Astrocyte (in vitro differentiated cells and primary cell): Measurements from ENCODE around the gene PCED1B. TPM values are rescaled to one million over a fixed set of nuclear protein-coding genes. Genes with fewer than 3 reads are reported as not detected.

Source experiments
- DNase-seq: peaks from one replicate; pipeline ENCODE4 v3.0.0-alpha.2; 2010; ENCODE audit warnings: low read depth
- FAIRE-seq: peaks from 2 replicates; lab custom pipeline; 2011; peaks lifted over from hg19 to GRCh38; lab: Jason Lieb, UNC
- H2AFZ ChIP-seq: 2 replicates; pipeline ENCODE4 v1.6.0; 2012; ENCODE audit warnings: low read depth, low read length, inconsistent platforms
- H3K27ac ChIP-seq: 2 replicates; pipeline ENCODE4 v1.5.1; 2011; ENCODE audit warnings: low read depth, low read length, inconsistent platforms
- H3K27me3 ChIP-seq: 2 replicates; pipeline ENCODE4 v1.6.0; 2011; ENCODE audit warnings: low read length, inconsistent platforms; ENCODE audit not compliant: insufficient read depth
- H3K36me3 ChIP-seq: 2 replicates; pipeline ENCODE4 v1.5.1; 2011; ENCODE audit warnings: low read length, inconsistent platforms; ENCODE audit not compliant: insufficient read depth
- H3K4me1 ChIP-seq: 2 replicates; pipeline ENCODE4 v1.5.1; 2011; ENCODE audit warnings: low read length, inconsistent platforms; ENCODE audit not compliant: insufficient read depth
- H3K4me2 ChIP-seq: 2 replicates; pipeline ENCODE4 v1.6.0; 2012; ENCODE audit warnings: low read length, inconsistent platforms
- H3K4me3 ChIP-seq: 2 replicates; pipeline ENCODE4 v1.5.1; 2011; ENCODE audit warnings: low read depth, mild to moderate bottlenecking, low read length, inconsistent platforms; ENCODE audit not compliant: insufficient read depth
- H3K79me2 ChIP-seq: 2 replicates; pipeline ENCODE4 v1.6.0; 2012; ENCODE audit warnings: mild to moderate bottlenecking, low read length, inconsistent platforms; ENCODE audit not compliant: insufficient read depth
- H3K9ac ChIP-seq: 2 replicates; pipeline ENCODE4 v1.6.0; 2012; ENCODE audit warnings: mild to moderate bottlenecking, low read length, inconsistent platforms
- H3K9me3 ChIP-seq: 2 replicates; pipeline ENCODE4 v1.5.1; 2012; ENCODE audit warnings: low read depth, mild to moderate bottlenecking, low read length, inconsistent platforms; ENCODE audit not compliant: insufficient read depth
- H4K20me1 ChIP-seq: 2 replicates; pipeline ENCODE4 v1.6.0; 2012; ENCODE audit warnings: low read length, inconsistent platforms; ENCODE audit not compliant: insufficient read depth
- H3K27ac Mint-ChIP-seq: one replicate; pipeline ENCODE4 v1.8.0; 2021; ENCODE audit warnings: mild to moderate bottlenecking, mixed read lengths; ENCODE audit not compliant: unreplicated experiment
- H3K27me3 Mint-ChIP-seq: one replicate; pipeline ENCODE4 v1.8.0; 2021; ENCODE audit warnings: low read depth, mixed read lengths; ENCODE audit not compliant: unreplicated experiment
- H3K36me3 Mint-ChIP-seq: one replicate; pipeline ENCODE4 v1.8.0; 2021; ENCODE audit warnings: low read depth, mixed read lengths; ENCODE audit not compliant: unreplicated experiment
- H3K4me1 Mint-ChIP-seq: one replicate; pipeline ENCODE4 v1.8.0; 2021; ENCODE audit warnings: low read depth, mixed read lengths; ENCODE audit not compliant: unreplicated experiment
- H3K4me3 Mint-ChIP-seq: one replicate; pipeline ENCODE4 v1.8.0; 2021; ENCODE audit warnings: mild to moderate bottlenecking, moderate library complexity, mixed read lengths; ENCODE audit not compliant: unreplicated experiment
- H3K9me3 Mint-ChIP-seq: one replicate; pipeline ENCODE4 v1.8.0; 2021; ENCODE audit warnings: mild to moderate bottlenecking, mixed read lengths; ENCODE audit not compliant: unreplicated experiment
- CTCF ChIP-seq: IDR thresholded peaks from 2 replicates; pipeline ENCODE4 v1.5.1; 2011; ENCODE audit warnings: low read depth, mild to moderate bottlenecking, inconsistent platforms, low read length, moderate library complexity; ENCODE audit not compliant: insufficient read depth
- EZH2 ChIP-seq: IDR thresholded peaks from 2 replicates; pipeline ENCODE4 v1.6.1; 2012; ENCODE audit warnings: mild to moderate bottlenecking, low read length, inconsistent platforms; ENCODE audit not compliant: insufficient read depth
- total RNA-seq: library from RNA; stranded (reverse); gene quantifications from 2 replicates; pipeline ENCODE4 v1.2.1, GENCODE V29; 2021

PCED1B gene
- total RNA-seq, 1 donor from 2014 or later = 1.8 TPM

- Mint-ChIP-seq H3K9me3 (no peaks in the 10 kb centered on the region), H3K27ac (peak overlapping the region; percentile 88), H3K36me3 (peaks cover 1% of the 10 kb centered on the region), H3K4me3 (no peak overlapping the region), H3K27me3 (peaks cover under 1% of the 10 kb centered on the region), H3K4me1 (peaks cover 72% of the 10 kb centered on the region)
- H3K9me3 ChIP-seq = no peaks in the 10 kb centered on the region
- H3K4me3 ChIP-seq = no peak overlapping the region
- no peak for TF ChIP-seq CTCF
- TF ChIP-seq EZH2 = no peak
- H4K20me1 ChIP-seq = peaks cover 10% of the 10 kb centered on the region
- FAIRE-seq = peak; percentile 86
- peak overlapping the region; percentile 97 for H3K9ac ChIP-seq
- H2AFZ ChIP-seq = no peak overlapping the region
- H3K4me2 ChIP-seq = peak overlapping the region; percentile 93
- peak; percentile 97 for DNase-seq
- H3K27me3 ChIP-seq = no peaks in the 10 kb centered on the region
- peaks cover 38% of the 10 kb centered on the region for H3K79me2 ChIP-seq
- peaks cover 5% of the 10 kb centered on the region for H3K36me3 ChIP-seq
- peak overlapping the region; percentile 97 for H3K27ac ChIP-seq
- peaks cover 76% of the 10 kb centered on the region for H3K4me1 ChIP-seq
Measured at GRCh38 chr12:47082796-47083621, 3.6 kb downstream of the PCED1B start.

- Histone ChIP-seq H3K79me2 (peaks cover 27% of the 10 kb centered on the region), H4K20me1 (no peaks in the 10 kb centered on the region), H3K36me3 (no peaks in the 10 kb centered on the region), H3K27me3 (no peaks in the 10 kb centered on the region), H3K27ac (peak overlapping the region; percentile 84), H3K4me3 (no peak overlapping the region), H2AFZ (no peak overlapping the region), H3K9me3 (no peaks in the 10 kb centered on the region), H3K9ac (peak overlapping the region; percentile 59), H3K4me1 (peaks cover 83% of the 10 kb centered on the region), H3K4me2 (peak overlapping the region; percentile 56)
- Mint-ChIP-seq H3K36me3 (no peaks in the 10 kb centered on the region), H3K27ac (peak overlapping the region; percentile 88), H3K27me3 (no peaks in the 10 kb centered on the region), H3K4me3 (no peak overlapping the region), H3K9me3 (no peaks in the 10 kb centered on the region), H3K4me1 (peaks cover 79% of the 10 kb centered on the region)
- no peak for DNase-seq
- FAIRE-seq = peak; percentile 73
- TF ChIP-seq CTCF (no peak), EZH2 (no peak)
Measured at GRCh38 chr12:47084172-47084571, 4.8 kb downstream of the PCED1B start.

- DNase-seq = peak; percentile 81
- Histone ChIP-seq H3K4me1 (peaks cover 81% of the 10 kb centered on the region), H3K4me3 (peak overlapping the region; percentile 11), H3K79me2 (peaks cover 16% of the 10 kb centered on the region), H2AFZ (no peak overlapping the region), H3K27me3 (no peaks in the 10 kb centered on the region), H3K4me2 (peak overlapping the region; percentile 56), H3K9me3 (no peaks in the 10 kb centered on the region), H3K27ac (peak overlapping the region; percentile 84), H3K9ac (peak overlapping the region; percentile 7), H3K36me3 (no peaks in the 10 kb centered on the region), H4K20me1 (no peaks in the 10 kb centered on the region)
- H3K27ac Mint-ChIP-seq = peak overlapping the region; percentile 84
- H3K27me3 Mint-ChIP-seq = no peaks in the 10 kb centered on the region
- FAIRE-seq = peak; percentile 94
- H3K9me3 Mint-ChIP-seq = peaks cover 5% of the 10 kb centered on the region
- peaks cover 78% of the 10 kb centered on the region for H3K4me1 Mint-ChIP-seq
- no peak overlapping the region for H3K4me3 Mint-ChIP-seq
- TF ChIP-seq CTCF (no peak), EZH2 (no peak)
- H3K36me3 Mint-ChIP-seq = peaks cover 2% of the 10 kb centered on the region
Measured at GRCh38 chr12:47085815-47086252, 6.4 kb downstream of the PCED1B start.
